GOT3 (cell line): ENCODE results near the gene AKR1D1.

Source experiments
- DNase-seq: peaks from one replicate; lab custom pipeline; 2025; ENCODE audit warnings: mixed read lengths; lab: John Stamatoyannopoulos, UW

AKR1D1 gene

DNA sequence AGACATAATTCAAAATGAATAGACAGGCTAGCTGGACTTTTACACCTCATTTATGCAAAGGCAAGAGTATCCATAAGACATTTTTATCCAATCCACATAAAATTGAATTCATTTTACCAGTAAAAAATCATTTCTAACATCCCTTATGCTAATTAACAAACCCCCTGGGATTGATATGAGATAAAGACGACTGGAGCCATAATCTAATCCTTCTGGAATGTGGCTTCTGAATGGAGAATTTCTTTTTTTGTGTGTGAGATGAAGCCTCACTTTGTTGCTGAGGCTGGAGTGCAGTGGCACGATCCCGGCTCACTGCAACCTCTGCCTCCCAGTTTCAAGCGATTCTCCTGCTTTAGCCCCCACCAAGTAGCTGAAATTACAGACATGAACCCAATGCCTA lies 90.4 kb downstream of the AKR1D1 start:
- no peak for DNase-seq

DNA sequence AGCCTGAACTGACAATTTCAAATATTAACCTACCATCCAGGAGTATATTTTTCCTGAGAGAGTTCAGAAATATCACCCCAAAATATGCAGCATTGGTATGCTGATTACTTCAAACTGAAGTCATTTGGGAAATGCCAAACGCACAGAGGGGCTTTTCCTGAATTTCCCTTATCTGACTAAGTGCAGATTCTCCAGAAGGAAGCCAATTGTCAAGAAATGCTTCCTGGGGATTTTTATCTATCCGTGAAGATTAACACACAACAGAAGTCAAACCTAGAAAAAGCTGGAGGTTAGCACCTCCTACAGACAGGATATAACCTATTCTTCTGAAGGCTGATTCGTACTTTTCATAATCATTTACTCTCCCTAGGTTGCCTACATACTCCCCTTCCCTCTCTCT lies 91.0 kb downstream of the AKR1D1 start:
- DNase-seq = no peak

DNA sequence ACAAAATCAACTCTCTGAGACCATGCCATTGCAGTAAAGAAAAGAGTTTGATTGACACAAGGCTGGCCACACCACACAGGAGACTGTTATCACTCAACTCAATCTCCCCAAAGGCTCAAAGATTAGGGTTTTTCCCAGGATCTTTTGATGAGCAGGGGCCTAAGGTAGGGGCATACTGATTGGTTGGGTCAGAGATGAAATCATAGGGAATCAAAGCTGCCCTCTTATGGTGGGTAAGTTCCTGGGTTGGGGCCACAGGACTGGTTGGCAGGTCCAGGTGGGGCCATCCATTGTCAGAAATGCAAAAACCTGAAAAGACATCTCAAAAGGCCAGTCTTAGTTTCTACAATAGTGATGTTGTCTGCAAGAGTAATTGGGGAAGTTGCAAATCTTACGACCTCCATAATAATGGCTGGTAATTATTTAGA lies 91.6 kb downstream of the AKR1D1 start:
- no peak for DNase-seq
